PFSK-1 (cell line): ENCODE results near the gene LIMS1.

ENCODE experiments used
- FOXP2 ChIP-seq: optimal IDR thresholded peaks from 2 replicates; pipeline ENCODE3; 2011; ENCODE audit warnings: borderline replicate concordance, control low read depth, inconsistent platforms; ENCODE audit not compliant: insufficient read depth; ENCODE audit errors: extremely low read length, extremely low read depth
- POLR2AphosphoS5 ChIP-seq: IDR thresholded peaks from 2 replicates; pipeline ENCODE4 v1.6.1; 2012; ENCODE audit warnings: low read depth, mild to moderate bottlenecking, control low read depth, low read length, moderate library complexity
- SIN3A ChIP-seq: IDR thresholded peaks from 2 replicates; pipeline ENCODE4 v1.6.1; 2012; ENCODE audit warnings: mild to moderate bottlenecking, low read length, moderate library complexity, borderline replicate concordance; ENCODE audit not compliant: insufficient read depth
- TAF1 ChIP-seq: IDR thresholded peaks from 2 replicates; pipeline ENCODE4 v1.6.1; 2012; ENCODE audit warnings: low read length, control low read depth, borderline replicate concordance; ENCODE audit not compliant: insufficient read depth
- TF ChIP-seq, protein P1 (sequence below), 2 experiments: IDR thresholded peaks; 2 replicates each; pipeline versions ENCODE4 v1.6.1 to v1.8.0; 2011 to 2012; ENCODE audit warnings: low read depth in 2 of 2, low read length in 2 of 2, control low read depth in 1 of 2, inconsistent platforms in 1 of 2, mild to moderate bottlenecking in 1 of 2, moderate library complexity in 1 of 2; ENCODE audit not compliant: insufficient read depth in 1 of 2

The LIMS1 gene

GRCh38 chr2:108565778-108566375, 31.6 kb downstream of the LIMS1 start:
- TF ChIP-seq POLR2AphosphoS5, result no peak
- no peak for TF ChIP-seq TAF1
- TF ChIP-seq, protein P1, sequence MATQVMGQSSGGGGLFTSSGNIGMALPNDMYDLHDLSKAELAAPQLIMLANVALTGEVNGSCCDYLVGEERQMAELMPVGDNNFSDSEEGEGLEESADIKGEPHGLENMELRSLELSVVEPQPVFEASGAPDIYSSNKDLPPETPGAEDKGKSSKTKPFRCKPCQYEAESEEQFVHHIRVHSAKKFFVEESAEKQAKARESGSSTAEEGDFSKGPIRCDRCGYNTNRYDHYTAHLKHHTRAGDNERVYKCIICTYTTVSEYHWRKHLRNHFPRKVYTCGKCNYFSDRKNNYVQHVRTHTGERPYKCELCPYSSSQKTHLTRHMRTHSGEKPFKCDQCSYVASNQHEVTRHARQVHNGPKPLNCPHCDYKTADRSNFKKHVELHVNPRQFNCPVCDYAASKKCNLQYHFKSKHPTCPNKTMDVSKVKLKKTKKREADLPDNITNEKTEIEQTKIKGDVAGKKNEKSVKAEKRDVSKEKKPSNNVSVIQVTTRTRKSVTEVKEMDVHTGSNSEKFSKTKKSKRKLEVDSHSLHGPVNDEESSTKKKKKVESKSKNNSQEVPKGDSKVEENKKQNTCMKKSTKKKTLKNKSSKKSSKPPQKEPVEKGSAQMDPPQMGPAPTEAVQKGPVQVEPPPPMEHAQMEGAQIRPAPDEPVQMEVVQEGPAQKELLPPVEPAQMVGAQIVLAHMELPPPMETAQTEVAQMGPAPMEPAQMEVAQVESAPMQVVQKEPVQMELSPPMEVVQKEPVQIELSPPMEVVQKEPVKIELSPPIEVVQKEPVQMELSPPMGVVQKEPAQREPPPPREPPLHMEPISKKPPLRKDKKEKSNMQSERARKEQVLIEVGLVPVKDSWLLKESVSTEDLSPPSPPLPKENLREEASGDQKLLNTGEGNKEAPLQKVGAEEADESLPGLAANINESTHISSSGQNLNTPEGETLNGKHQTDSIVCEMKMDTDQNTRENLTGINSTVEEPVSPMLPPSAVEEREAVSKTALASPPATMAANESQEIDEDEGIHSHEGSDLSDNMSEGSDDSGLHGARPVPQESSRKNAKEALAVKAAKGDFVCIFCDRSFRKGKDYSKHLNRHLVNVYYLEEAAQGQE (IDR thresholded peaks at IDR 0.05; ENCODE audit: insufficient read depth in 1 of 2, low read depth in 2 of 2, low read length in 2 of 2), result no peak
- no peak for TF ChIP-seq SIN3A
- TF ChIP-seq FOXP2, result no peak

GRCh38 chr2:108570416-108570815, 36.1 kb downstream of the LIMS1 start:
- TF ChIP-seq FOXP2, result no peak
- TF ChIP-seq SIN3A, result no peak
- TF ChIP-seq, protein P1 (IDR thresholded peaks at IDR 0.05; ENCODE audit: insufficient read depth in 1 of 2, low read depth in 2 of 2, low read length in 2 of 2), result no peak
- TF ChIP-seq TAF1, result no peak
- no peak for TF ChIP-seq POLR2AphosphoS5

GRCh38 chr2:108571286-108571685, 37.0 kb downstream of the LIMS1 start:
- TF ChIP-seq SIN3A (no peak), POLR2AphosphoS5 (no peak), TAF1 (no peak), FOXP2 (no peak)
- TF ChIP-seq, protein P1 (IDR thresholded peaks at IDR 0.05; ENCODE audit: insufficient read depth in 1 of 2, low read depth in 2 of 2, low read length in 2 of 2), result no peak

- TF ChIP-seq POLR2AphosphoS5, result no peak
- TF ChIP-seq FOXP2, result no peak
- no peak for TF ChIP-seq TAF1
- TF ChIP-seq, protein P1 (IDR thresholded peaks at IDR 0.05; ENCODE audit: insufficient read depth in 1 of 2, low read depth in 2 of 2, low read length in 2 of 2), result no peak
- no peak for TF ChIP-seq SIN3A
Measured at GRCh38 chr2:108573061-108573460, 38.8 kb downstream of the LIMS1 start.

DNA sequence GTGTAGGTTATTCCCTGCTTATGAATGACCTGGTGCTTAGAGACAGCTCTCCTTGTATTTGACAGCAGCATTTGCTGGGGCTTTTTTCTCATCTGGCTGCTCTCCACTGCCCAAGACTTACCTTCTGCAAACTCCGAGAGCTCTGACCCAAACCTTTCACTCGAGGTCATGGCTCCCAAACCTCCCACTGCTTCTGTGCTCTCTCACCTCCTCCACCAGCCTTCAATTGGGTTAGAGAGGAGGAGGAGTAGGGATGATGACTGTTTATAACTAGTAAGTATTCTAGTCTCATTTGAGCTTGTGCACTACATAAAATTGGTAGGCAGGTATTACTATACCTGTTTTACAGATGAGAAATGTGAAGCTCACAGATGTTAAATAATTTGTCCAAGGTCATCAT, 40.1 kb downstream of the LIMS1 start:
- no peak for TF ChIP-seq FOXP2
- TF ChIP-seq, protein P1 (IDR thresholded peaks at IDR 0.05; ENCODE audit: insufficient read depth in 1 of 2, low read depth in 2 of 2, low read length in 2 of 2), result no peak
- no peak for TF ChIP-seq SIN3A
- TF ChIP-seq POLR2AphosphoS5, result no peak
- TF ChIP-seq TAF1, result no peak
